ENCODE data around the gene DGLUCY. TPM values are rescaled to one million over a fixed set of nuclear protein-coding genes. Genes with fewer than 3 reads are reported as not detected.

Gene DGLUCY
- total RNA-seq, 1 experiment from 2014 or later, result 26.7 TPM

GRCh38 chr14:91205459-91205858 is 91.6 kb downstream of the DGLUCY start:
- Histone ChIP-seq H3K27me3 (replicated peaks; ENCODE audit: insufficient read depth, low read depth, low read length, poor library complexity) (no peaks in the 10 kb centered on the region), H3K27ac (ENCODE audit: low read depth, low read length, poor library complexity, severe bottlenecking) (no peak overlapping the region), H3K36me3 (ENCODE audit: insufficient read depth, low read length, poor library complexity, severe bottlenecking) (peaks cover 3% of the 10 kb centered on the region), H3K9me3 (ENCODE audit: low read depth, low read length, poor library complexity, severe bottlenecking) (no peaks in the 10 kb centered on the region), H3K4me3 (ENCODE audit: low read depth, low read length, poor library complexity, severe bottlenecking) (no peak overlapping the region), H3K4me1 (ENCODE audit: insufficient read depth, low read length, poor library complexity, severe bottlenecking) (no peaks in the 10 kb centered on the region)
- BruUV-seq (replicated peaks), result no TSS peak
- TF ChIP-seq EZH2 (IDR thresholded peaks at IDR 0.05; ENCODE audit: borderline replicate concordance, low read depth, low read length, poor library complexity, severe bottlenecking) (no peak), CTCF (conservative IDR thresholded peaks at IDR 0.05; ENCODE audit: low read depth, low read length) (no peak)
- ChIA-PET POLR2A (ENCODE audit: low non-redundant PET) (no interaction called here), CTCF (no interaction called here)
- intact Hi-C loops (cut with micrococcal nuclease; ENCODE audit: unreplicated experiment), result no loop called here
- no peak for DNase-seq (ENCODE audit: low spot score)

- intact Hi-C loops (cut with micrococcal nuclease; ENCODE audit: unreplicated experiment), result no loop called here
- no peak overlapping the region for H3K27ac ChIP-seq (ENCODE audit: low read depth, low read length, poor library complexity, severe bottlenecking)
- ChIA-PET CTCF (no interaction called here), POLR2A (ENCODE audit: low non-redundant PET) (no interaction called here)
- TF ChIP-seq EZH2 (IDR thresholded peaks at IDR 0.05; ENCODE audit: borderline replicate concordance, low read depth, low read length, poor library complexity, severe bottlenecking) (no peak), CTCF (conservative IDR thresholded peaks at IDR 0.05; ENCODE audit: low read depth, low read length) (no peak)
- no peaks in the 10 kb centered on the region for H3K27me3 ChIP-seq (replicated peaks; ENCODE audit: insufficient read depth, low read depth, low read length, poor library complexity)
- H3K9me3 ChIP-seq (ENCODE audit: low read depth, low read length, poor library complexity, severe bottlenecking), result no peaks in the 10 kb centered on the region
- BruUV-seq (replicated peaks), result no TSS peak
- no peak for DNase-seq (ENCODE audit: low spot score)
- peaks cover 3% of the 10 kb centered on the region for H3K36me3 ChIP-seq (ENCODE audit: insufficient read depth, low read length, poor library complexity, severe bottlenecking)
- no peak overlapping the region for H3K4me3 ChIP-seq (ENCODE audit: low read depth, low read length, poor library complexity, severe bottlenecking)
- no peaks in the 10 kb centered on the region for H3K4me1 ChIP-seq (ENCODE audit: insufficient read depth, low read length, poor library complexity, severe bottlenecking)
Observed at GRCh38 chr14:91207008-91207407, 93.1 kb downstream of the DGLUCY start.

GRCh38 chr14:91211017-91211416 is 97.1 kb downstream of the DGLUCY start:
- Histone ChIP-seq H3K27me3 (replicated peaks; ENCODE audit: insufficient read depth, low read depth, low read length, poor library complexity) (no peaks in the 10 kb centered on the region), H3K4me3 (ENCODE audit: low read depth, low read length, poor library complexity, severe bottlenecking) (no peak overlapping the region), H3K9me3 (ENCODE audit: low read depth, low read length, poor library complexity, severe bottlenecking) (no peaks in the 10 kb centered on the region), H3K27ac (ENCODE audit: low read depth, low read length, poor library complexity, severe bottlenecking) (no peak overlapping the region), H3K36me3 (ENCODE audit: insufficient read depth, low read length, poor library complexity, severe bottlenecking) (no peaks in the 10 kb centered on the region), H3K4me1 (ENCODE audit: insufficient read depth, low read length, poor library complexity, severe bottlenecking) (no peaks in the 10 kb centered on the region)
- ChIA-PET POLR2A (ENCODE audit: low non-redundant PET) (no interaction called here), CTCF (no interaction called here)
- TF ChIP-seq EZH2 (IDR thresholded peaks at IDR 0.05; ENCODE audit: borderline replicate concordance, low read depth, low read length, poor library complexity, severe bottlenecking) (no peak), CTCF (conservative IDR thresholded peaks at IDR 0.05; ENCODE audit: low read depth, low read length) (no peak)
- intact Hi-C loops (cut with micrococcal nuclease; ENCODE audit: unreplicated experiment), result no loop called here
- no TSS peak for BruUV-seq (replicated peaks)
- DNase-seq (ENCODE audit: low spot score), result no peak
